Measurements from ENCODE around the gene WNT5B. TPM values are rescaled to one million over a fixed set of nuclear protein-coding genes. Genes with fewer than 3 reads are reported as not detected.
"Not testable (repeated sequence)": the region's sequence is repeated elsewhere in the genome, so short reads cannot be mapped to it uniquely, and the experiment has no call there.

Gene WNT5B
- total RNA-seq, 2 experiments from 2014 or later: not detected

DNA sequence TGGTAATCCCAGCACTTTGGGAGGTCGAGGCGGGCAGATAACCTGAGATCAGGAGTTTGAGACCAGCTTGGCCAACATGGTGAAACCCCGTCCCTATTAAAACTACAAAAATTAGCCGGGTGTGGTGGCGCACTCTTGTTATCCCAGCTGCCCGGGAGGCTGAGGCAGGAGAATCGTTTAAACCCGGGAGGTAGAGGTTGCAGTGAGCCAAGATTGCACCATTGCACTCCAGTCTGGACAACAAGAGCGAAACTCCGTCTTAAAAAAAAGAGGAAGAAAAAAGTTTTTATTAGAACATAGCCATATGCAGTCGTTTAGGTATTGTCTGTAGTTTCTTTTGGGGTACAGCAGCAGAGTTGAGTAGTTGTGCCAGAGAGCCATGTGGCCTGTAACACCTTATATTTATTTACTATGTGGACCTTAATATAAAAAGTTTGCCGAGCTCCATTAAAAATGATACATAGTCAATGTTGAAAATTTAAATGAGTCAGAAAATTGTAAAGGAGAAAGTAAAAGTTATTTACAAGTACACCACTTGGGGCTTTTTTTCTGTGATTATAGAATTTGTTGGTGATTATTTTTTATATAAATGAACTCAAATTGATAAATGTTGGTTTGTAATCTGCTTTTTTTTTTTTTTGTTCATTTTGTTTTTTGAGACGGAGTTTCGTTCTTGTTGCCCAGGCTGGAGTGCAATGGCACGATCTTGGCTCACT, 64.0 kb downstream of the WNT5B start:
- intact Hi-C loops (cut with micrococcal nuclease): loop anchor here (10.0 kb wide), 1 partner anchor 52 kb away; no protein-coding TSS in a partner anchor
- Mint-ChIP-seq H3K9me3 (no peaks in the 10 kb centered on the region), H3K27me3 (no peaks in the 10 kb centered on the region), H3K27ac (no peak overlapping the region), H3K4me3 (no peak overlapping the region), H3K4me1 (ENCODE audit: low read depth) (peaks cover 60% of the 10 kb centered on the region), H3K36me3 (ENCODE audit: low read depth) (peaks cover 24% of the 10 kb centered on the region)
- ChIA-PET CTCF (interaction anchor here (1.2 kb wide), 1 partner anchor 98 kb away, joined by 6 read pairs; no protein-coding TSS in a partner anchor), POLR2A (no interaction called here)
- TF ChIP-seq, protein P1, sequence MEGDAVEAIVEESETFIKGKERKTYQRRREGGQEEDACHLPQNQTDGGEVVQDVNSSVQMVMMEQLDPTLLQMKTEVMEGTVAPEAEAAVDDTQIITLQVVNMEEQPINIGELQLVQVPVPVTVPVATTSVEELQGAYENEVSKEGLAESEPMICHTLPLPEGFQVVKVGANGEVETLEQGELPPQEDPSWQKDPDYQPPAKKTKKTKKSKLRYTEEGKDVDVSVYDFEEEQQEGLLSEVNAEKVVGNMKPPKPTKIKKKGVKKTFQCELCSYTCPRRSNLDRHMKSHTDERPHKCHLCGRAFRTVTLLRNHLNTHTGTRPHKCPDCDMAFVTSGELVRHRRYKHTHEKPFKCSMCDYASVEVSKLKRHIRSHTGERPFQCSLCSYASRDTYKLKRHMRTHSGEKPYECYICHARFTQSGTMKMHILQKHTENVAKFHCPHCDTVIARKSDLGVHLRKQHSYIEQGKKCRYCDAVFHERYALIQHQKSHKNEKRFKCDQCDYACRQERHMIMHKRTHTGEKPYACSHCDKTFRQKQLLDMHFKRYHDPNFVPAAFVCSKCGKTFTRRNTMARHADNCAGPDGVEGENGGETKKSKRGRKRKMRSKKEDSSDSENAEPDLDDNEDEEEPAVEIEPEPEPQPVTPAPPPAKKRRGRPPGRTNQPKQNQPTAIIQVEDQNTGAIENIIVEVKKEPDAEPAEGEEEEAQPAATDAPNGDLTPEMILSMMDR (IDR thresholded peaks at IDR 0.05): no peak
- DNase-seq (no peak), ATAC-seq (no peak)

DNA sequence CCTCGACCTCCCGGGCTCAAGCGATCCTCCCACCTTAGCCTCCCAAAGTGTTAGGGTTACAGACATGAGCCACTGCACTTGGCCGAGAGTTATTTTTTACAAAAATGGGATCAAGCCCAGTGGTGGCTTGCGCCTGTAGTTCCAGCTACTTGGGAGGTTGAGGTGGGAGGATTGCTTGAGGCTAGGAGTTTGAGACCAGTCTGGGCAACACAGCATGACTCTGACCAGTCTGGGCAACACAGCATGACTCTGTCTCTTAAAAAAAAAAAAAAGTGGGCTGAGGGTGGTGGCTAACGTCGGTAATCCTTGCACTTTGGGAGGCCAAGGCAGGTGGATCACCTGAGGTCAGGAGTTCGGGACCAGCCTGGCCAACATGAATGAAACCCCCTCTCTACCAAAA, 66.1 kb downstream of the WNT5B start:
- H3K4me3 Mint-ChIP-seq, CTCF ChIA-PET, H3K27ac Mint-ChIP-seq, H3K9me3 Mint-ChIP-seq, DNase-seq, H3K27me3 Mint-ChIP-seq, ATAC-seq: not testable (repeated sequence)
- POLR2A ChIA-PET: interaction anchor here (0.7 kb wide), 1 partner anchor 104 kb away, joined by 3 read pairs; no protein-coding TSS in a partner anchor
- peaks cover 32% of the 10 kb centered on the region for H3K36me3 Mint-ChIP-seq (ENCODE audit: low read depth)
- H3K4me1 Mint-ChIP-seq (ENCODE audit: low read depth): peaks cover 60% of the 10 kb centered on the region
- intact Hi-C loops (cut with micrococcal nuclease): loop anchor here (10.0 kb wide), 1 partner anchor 50 kb away; no protein-coding TSS in a partner anchor

DNA sequence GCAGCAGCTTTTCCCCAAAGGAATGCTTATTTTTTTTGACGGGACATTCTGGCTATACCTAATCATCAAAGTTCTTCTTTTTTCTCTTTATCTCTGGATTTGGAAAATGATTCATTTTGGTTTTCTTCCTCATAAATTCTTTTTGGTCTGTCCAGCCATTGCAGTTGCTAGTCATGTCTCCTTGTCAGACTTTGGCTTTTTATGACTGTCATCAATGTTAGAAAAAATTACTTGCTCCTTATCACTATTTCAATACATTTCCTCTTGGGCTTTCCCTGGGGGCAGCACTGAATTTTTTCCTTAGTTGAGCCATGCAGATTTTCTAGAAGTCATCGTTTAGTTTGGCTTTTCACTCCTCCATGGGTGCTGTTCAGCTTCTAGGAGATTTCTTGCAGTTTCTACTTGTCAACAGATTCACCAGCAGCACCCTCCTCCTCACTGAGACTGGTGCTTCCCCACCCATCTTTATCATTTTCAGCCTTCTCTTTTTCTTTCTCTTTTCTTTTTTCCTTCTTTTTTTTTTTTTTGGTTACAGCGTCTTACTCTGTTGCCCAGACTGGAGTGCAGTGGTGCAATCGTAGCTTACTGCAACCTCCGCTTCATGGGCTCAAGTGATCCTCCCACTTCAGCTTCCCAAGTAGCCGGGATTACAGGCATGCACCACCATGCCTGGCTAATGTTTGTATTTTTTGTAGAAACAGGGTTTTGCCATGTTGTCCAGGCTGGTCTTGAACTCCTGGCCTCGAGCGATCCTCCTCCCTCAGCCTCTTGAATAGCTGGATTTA, 67.0 kb downstream of the WNT5B start:
- TF ChIP-seq, protein P1 (IDR thresholded peaks at IDR 0.05): no peak
- no peak overlapping the region for H3K27ac Mint-ChIP-seq
- H3K36me3 Mint-ChIP-seq (ENCODE audit: low read depth): peaks cover 36% of the 10 kb centered on the region
- H3K4me3 Mint-ChIP-seq: no peak overlapping the region
- H3K27me3 Mint-ChIP-seq: no peaks in the 10 kb centered on the region
- POLR2A ChIA-PET: interaction anchor here (1.1 kb wide), 1 partner anchor 47 kb away, joined by 3 read pairs; no protein-coding TSS in a partner anchor
- ATAC-seq: no peak
- H3K9me3 Mint-ChIP-seq: no peaks in the 10 kb centered on the region
- intact Hi-C loops (cut with micrococcal nuclease): loop anchor here (10.0 kb wide), 1 partner anchor 49 kb away; no protein-coding TSS in a partner anchor
- CTCF ChIA-PET: interaction anchor here (2.2 to 2.5 kb wide), 2 partner anchors 61 to 95 kb away, joined by 7 to 14 read pairs; no protein-coding TSS in a partner anchor
- H3K4me1 Mint-ChIP-seq (ENCODE audit: low read depth): peaks cover 65% of the 10 kb centered on the region
- DNase-seq: no peak

DNA sequence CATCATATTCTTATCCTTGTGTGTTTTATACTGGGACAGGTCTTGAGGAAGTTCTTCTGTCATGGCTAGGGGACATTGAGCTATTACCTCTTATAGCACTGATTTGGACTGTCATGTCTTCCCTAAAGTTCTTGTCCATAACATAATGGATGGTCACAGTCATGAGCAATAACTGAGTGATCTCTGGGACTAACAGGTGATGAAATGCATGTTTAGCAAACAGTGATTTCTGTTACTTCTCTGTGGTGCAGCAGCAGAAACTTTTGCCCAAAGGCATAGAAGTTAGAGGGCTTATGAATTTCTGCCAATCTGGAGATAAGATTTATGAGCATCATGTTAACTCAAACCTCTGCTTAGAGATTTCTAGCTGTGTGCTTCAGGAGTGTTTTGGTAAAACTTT, 67.8 kb downstream of the WNT5B start:
- H3K4me1 Mint-ChIP-seq (ENCODE audit: low read depth): peaks cover 65% of the 10 kb centered on the region
- ChIA-PET CTCF (interaction anchor here (1.0 to 2.5 kb wide), 4 partner anchors 11 to 578 kb away, joined by 3 to 14 read pairs (median 6); no protein-coding TSS in a partner anchor), POLR2A (interaction anchor here (0.6 to 1.1 kb wide), 2 partner anchors 48 to 58 kb away, joined by 3 read pairs; no protein-coding TSS in a partner anchor)
- no peaks in the 10 kb centered on the region for H3K9me3 Mint-ChIP-seq
- DNase-seq (no peak), ATAC-seq (no peak)
- H3K36me3 Mint-ChIP-seq (ENCODE audit: low read depth): peaks cover 36% of the 10 kb centered on the region
- no peaks in the 10 kb centered on the region for H3K27me3 Mint-ChIP-seq
- no peak overlapping the region for H3K27ac Mint-ChIP-seq
- H3K4me3 Mint-ChIP-seq: no peak overlapping the region
- intact Hi-C loops (cut with micrococcal nuclease): loop anchor here (10.0 kb wide), 1 partner anchor 48 kb away; no protein-coding TSS in a partner anchor
- TF ChIP-seq, protein P1 (IDR thresholded peaks at IDR 0.05): no peak

Small RNA genes within 50 kb of the gene (microRNA-seq; reads per million reads assigned to microRNA genes)
- not detected for gene MIR3649 (ENCODE audit: borderline microRNAs expressed, borderline replicate concordance)

Other genes starting within 250 kb of the WNT5B start
- gene FBXL14, start 34.6 kb upstream of the WNT5B start, total RNA-seq: 10 to 100 TPM; 23.3 to 25.1 TPM
- 10 to 100 TPM; 48.3 to 49.9 TPM for gene ADIPOR2, start 61.8 kb downstream of the WNT5B start, total RNA-seq
- gene LRTM2, start 191.3 kb downstream of the WNT5B start, total RNA-seq: not detected

All from activated CD8-positive, alpha-beta T cell treated with anti-CD3 and anti-CD28 coated beads for 36 hours (primary cell).